ENCODE data around the gene RP2.

RP2 gene

DNA sequence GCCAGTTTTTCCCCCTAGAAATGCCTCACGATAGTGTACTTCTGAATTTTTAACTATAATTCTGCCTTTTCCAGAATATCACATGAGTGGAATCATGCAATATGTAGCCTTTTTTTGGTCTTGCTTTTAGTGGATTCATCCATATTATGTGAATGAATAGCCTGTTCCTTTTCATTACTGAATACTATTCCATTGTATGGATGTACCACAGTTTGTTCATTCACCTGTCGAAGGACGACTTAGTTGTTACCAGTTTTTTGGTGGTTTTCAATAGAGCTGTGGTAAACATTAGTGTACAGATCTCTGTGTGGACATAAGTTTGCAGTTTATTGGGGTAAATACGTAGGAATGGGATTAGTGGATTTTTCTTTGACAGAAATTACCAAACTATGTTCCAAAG lies 83.4 kb downstream of the RP2 start:
- DNase-seq (ENCODE audit: low read depth in 2 of 2), result no peak

DNA sequence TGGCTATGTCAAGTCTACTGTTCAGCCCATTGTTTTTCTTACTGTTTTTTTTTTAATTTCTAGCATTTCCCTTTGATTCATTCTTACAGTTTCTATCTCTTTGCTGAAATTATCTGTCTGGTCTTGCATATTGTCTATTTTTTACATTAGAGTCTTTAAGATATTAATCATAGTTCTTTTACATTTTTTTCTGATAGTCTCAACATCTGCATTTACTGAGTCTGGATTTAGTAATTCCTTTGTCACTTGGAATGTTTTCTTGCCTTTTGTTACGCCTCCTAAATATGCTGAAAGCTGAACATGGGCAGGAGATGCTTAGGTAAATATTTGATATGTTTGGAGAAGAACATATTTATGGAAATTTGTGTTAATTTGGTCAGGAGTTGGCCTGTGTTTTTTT lies 85.8 kb downstream of the RP2 start:
- DNase-seq (ENCODE audit: low read depth in 2 of 2), result no peak

DNA sequence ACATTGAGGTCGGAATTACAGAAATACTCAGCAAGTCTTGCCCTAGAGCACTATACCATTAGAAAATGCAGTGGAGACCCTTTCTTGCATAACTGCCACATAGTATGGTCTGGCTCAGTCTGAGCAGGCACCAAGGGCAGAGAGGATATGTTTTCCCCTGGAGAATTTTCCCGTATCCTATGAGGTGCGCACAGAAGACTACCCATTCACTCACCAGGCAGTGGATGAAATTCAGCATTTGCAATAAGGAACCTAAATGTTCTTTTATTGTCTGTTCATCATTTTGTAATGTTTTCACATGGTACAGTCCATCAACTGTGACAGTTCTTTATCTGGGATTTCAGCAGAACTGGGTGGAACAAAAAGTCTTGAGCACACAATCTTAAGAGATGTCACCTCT lies 90.9 kb downstream of the RP2 start:
- no peak for DNase-seq (ENCODE audit: low read depth in 2 of 2)

DNA sequence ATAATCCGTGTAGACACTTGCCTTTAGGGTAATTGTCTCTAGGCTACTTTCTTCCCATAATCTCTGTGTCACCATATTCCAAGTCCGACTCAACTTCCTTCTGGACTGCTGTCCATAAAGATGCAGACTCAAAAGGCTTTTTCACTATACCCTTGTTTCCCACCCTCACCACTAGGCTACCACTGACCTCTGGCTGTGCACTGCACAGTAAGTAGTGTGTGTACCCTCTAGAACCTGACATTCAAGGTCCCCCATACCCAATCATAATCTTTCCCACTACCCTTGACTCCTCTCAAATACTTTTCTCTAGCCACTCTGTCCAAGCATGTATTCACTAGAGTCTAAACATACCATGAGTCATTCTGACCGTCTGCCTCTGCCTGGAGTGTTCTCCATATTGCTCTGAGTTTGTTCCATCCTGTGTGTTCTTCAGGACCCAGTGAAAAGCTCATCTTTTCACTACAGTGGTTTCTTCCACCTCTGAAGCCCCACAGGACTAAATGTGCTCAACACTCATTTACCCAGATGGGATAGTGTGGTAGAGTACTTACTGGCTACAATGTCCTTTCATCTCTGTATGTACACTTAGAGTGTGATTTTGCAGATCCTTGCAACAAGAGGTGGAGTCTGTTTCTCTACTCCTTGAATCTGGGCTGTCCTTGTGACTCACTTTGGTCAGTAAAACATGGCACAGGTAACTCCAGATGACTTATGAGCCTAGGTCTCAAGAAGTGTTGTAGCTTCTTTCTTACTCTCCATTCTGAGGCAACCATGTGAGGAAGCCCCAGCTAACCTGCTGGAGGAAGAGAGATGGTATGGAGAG lies 92.8 kb downstream of the RP2 start:
- DNase-seq (ENCODE audit: low read depth in 2 of 2), result no peak
